Measurements from ENCODE around the gene MRPL48.

Gene MRPL48

DNA sequence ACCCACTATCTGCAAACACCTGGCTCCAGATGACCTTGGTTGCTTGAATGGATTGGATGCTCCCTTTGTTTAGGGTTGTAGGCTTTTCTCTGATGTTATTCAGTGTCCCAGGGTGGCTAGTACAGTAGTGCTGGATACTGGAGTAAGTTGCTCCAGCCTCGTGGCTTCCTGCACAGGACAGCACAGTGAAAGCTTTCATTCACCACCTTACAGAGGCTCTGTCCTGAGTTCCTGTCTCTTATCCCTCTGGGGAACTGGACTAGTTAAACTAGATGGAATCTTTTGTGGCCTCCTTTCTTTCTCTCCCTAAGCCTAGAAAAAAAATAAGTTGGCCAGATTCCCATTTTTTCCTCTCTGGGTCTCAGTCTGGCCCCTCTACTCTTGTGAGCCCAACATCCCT, 42.6 kb downstream of the MRPL48 start:
- Histone ChIP-seq H3K27ac (ENCODE audit: low read depth, low read length) (no peak overlapping the region), H3K4me3 (ENCODE audit: low read depth in 1 of 5, low read length in 5 of 5) (no peak overlapping the region), H3K9me3 (ENCODE audit: control insufficient read depth in 5 of 5, low read length in 5 of 5) (no peaks in the 10 kb centered on the region), H3K27me3 (ENCODE audit: control insufficient read depth in 5 of 5, insufficient read depth in 4 of 5, low read length in 5 of 5) (no peaks in the 10 kb centered on the region), H3K9ac (ENCODE audit: low read length in 5 of 5) (no peak overlapping the region), H3K36me3 (ENCODE audit: control insufficient read depth in 5 of 5, insufficient read depth in 5 of 5, low read length in 5 of 5) (peaks cover 8 to 29% (median 21%) of the 10 kb centered on the region in 5 donors), H3K4me1 (ENCODE audit: control insufficient read depth in 5 of 5, insufficient read depth in 5 of 5, low read length in 5 of 5) (no peaks in the 10 kb centered on the region)

DNA sequence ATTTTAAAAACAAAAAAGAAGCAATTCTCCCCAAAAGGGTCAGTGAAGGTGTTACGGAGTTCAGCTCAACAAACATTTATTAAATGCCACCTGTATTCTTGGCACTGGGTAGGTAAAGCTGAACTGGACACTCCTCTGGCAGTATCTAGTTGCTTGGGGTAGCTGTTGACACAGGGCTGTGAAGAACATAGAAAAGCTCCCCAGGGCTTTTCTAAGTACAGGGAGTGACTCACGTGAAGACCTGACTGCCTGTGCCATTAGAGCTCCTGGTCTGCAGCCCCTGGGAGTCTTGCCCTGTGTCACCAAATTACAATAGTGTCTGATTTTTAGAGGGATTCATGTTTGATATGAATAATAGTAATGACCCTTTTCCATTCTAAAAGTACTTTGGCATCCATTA, 45.4 kb downstream of the MRPL48 start:
- Histone ChIP-seq H3K27ac (ENCODE audit: low read depth, low read length) (no peak overlapping the region), H3K36me3 (ENCODE audit: control insufficient read depth in 5 of 5, insufficient read depth in 5 of 5, low read length in 5 of 5) (peaks cover 3 to 21% (median 12%) of the 10 kb centered on the region in 5 donors), H3K27me3 (ENCODE audit: control insufficient read depth in 5 of 5, insufficient read depth in 4 of 5, low read length in 5 of 5) (no peaks in the 10 kb centered on the region), H3K9me3 (ENCODE audit: control insufficient read depth in 5 of 5, low read length in 5 of 5) (no peaks in the 10 kb centered on the region), H3K4me1 (ENCODE audit: control insufficient read depth in 5 of 5, insufficient read depth in 5 of 5, low read length in 5 of 5) (no peaks in the 10 kb centered on the region), H3K4me3 (ENCODE audit: low read depth in 1 of 5, low read length in 5 of 5) (no peak overlapping the region), H3K9ac (ENCODE audit: low read length in 5 of 5) (no peak overlapping the region)

GRCh38 chr11:73838443-73839122, 50.9 kb downstream of the MRPL48 start:
- Histone ChIP-seq H3K9ac (ENCODE audit: low read length in 5 of 5) (peak overlapping the region in 1 of 5 donors; percentile 30), H3K36me3 (ENCODE audit: control insufficient read depth in 5 of 5, insufficient read depth in 5 of 5, low read length in 5 of 5) (peaks cover 4 to 14% (median 4%) of the 10 kb centered on the region in 5 donors), H3K27me3 (ENCODE audit: control insufficient read depth in 5 of 5, insufficient read depth in 4 of 5, low read length in 5 of 5) (no peaks in the 10 kb centered on the region), H3K4me1 (ENCODE audit: control insufficient read depth in 5 of 5, insufficient read depth in 5 of 5, low read length in 5 of 5) (no peaks in the 10 kb centered on the region), H3K27ac (ENCODE audit: low read depth, low read length) (no peak overlapping the region), H3K9me3 (ENCODE audit: control insufficient read depth in 5 of 5, low read length in 5 of 5) (no peaks in the 10 kb centered on the region), H3K4me3 (ENCODE audit: low read depth in 1 of 5, low read length in 5 of 5) (no peak overlapping the region)

DNA sequence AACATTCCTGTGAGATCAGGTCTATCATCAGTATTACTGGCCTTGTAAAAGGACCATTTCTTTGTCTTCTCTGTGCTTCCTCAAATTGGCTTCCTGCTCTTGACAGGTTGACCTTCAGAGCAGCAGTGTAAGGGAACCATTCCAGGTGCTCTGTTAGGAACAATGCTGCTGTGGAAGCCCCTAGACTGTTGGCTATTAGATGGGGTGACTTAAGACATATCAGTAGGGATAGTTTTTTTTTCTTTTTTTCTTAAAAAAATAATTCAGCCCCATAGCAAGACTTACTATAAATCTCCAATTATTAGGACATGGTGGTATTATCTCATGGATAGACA, 51.4 kb downstream of the MRPL48 start:
- Histone ChIP-seq H3K9ac (ENCODE audit: low read length in 5 of 5) (no peak overlapping the region), H3K9me3 (ENCODE audit: control insufficient read depth in 5 of 5, low read length in 5 of 5) (no peaks in the 10 kb centered on the region), H3K27ac (ENCODE audit: low read depth, low read length) (no peak overlapping the region), H3K27me3 (ENCODE audit: control insufficient read depth in 5 of 5, insufficient read depth in 4 of 5, low read length in 5 of 5) (no peaks in the 10 kb centered on the region), H3K4me1 (ENCODE audit: control insufficient read depth in 5 of 5, insufficient read depth in 5 of 5, low read length in 5 of 5) (no peaks in the 10 kb centered on the region), H3K4me3 (ENCODE audit: low read depth in 1 of 5, low read length in 5 of 5) (no peak overlapping the region), H3K36me3 (ENCODE audit: control insufficient read depth in 5 of 5, insufficient read depth in 5 of 5, low read length in 5 of 5) (peaks cover 4 to 14% (median 8%) of the 10 kb centered on the region in 5 donors)

DNA sequence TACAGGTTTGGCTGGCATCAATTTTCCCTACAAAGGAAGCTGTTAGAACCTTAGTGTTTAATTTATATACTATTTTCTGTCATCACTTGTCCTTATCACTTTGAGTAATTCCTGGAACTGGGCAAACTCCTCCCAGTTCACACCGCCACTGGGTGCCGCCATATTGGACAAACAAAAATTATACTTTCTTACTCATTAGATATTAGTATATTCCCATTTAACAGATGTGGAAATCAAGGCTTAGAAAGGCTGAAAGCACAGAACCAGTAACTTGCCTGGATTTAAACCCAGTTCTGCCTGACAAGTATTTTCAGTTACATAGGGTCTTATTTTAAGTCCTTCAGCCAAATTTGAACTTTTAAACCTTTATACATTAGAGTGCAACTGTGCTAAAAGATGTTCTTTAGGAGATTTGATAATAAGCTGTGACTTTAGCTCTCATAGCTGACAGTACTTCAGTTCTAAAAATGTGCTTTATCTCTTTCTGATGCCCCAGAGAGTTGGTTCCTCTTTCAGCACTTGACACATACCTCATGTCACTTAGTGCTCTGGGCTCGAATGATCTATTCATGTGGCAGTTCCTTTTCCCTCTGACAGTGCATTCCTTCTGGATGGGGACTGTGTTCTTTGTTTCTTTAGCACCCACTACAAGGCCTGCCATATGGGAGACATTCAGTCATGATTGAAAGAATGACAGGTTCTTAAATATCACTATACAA, 63.5 kb downstream of the MRPL48 start:
- no peaks in the 10 kb centered on the region for H3K9me3 ChIP-seq (ENCODE audit: control insufficient read depth in 5 of 5, low read length in 5 of 5)
- peaks cover 0 to 6% (median 3%) of the 10 kb centered on the region in 5 donors for H3K36me3 ChIP-seq (ENCODE audit: control insufficient read depth in 5 of 5, insufficient read depth in 5 of 5, low read length in 5 of 5)
- no peak overlapping the region for H3K27ac ChIP-seq (ENCODE audit: low read depth, low read length)
- H3K4me3 ChIP-seq (ENCODE audit: low read depth in 1 of 5, low read length in 5 of 5): no peak overlapping the region
- H3K27me3 ChIP-seq (ENCODE audit: control insufficient read depth in 5 of 5, insufficient read depth in 4 of 5, low read length in 5 of 5): no peaks in the 10 kb centered on the region
- H3K4me1 ChIP-seq (ENCODE audit: control insufficient read depth in 5 of 5, insufficient read depth in 5 of 5, low read length in 5 of 5): no peaks in the 10 kb centered on the region
- no peak overlapping the region for H3K9ac ChIP-seq (ENCODE audit: low read length in 5 of 5)

DNA sequence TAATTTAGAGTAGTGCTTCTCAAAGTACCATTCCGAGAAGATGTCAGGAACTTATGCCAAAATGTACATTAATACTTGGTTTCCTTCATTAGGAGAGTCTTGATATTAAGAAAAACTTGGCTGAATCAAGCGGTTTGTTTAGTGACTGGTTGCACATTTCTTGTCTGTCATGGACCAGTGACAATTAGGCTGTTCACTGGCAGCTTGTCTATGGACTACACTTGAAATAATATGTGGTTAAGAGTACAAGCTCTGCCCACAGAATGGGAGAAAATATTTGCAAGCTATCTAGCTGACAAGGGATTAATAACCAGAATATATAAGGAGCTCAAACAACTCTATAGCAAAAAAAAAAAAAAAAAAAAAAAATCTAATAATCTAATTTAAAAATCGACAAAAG, 64.4 kb downstream of the MRPL48 start:
- H3K4me3 ChIP-seq (ENCODE audit: low read depth in 1 of 5, low read length in 5 of 5): no peak overlapping the region
- peaks cover 0 to 6% (median 3%) of the 10 kb centered on the region in 5 donors for H3K36me3 ChIP-seq (ENCODE audit: control insufficient read depth in 5 of 5, insufficient read depth in 5 of 5, low read length in 5 of 5)
- H3K4me1 ChIP-seq (ENCODE audit: control insufficient read depth in 5 of 5, insufficient read depth in 5 of 5, low read length in 5 of 5): no peaks in the 10 kb centered on the region
- no peaks in the 10 kb centered on the region for H3K27me3 ChIP-seq (ENCODE audit: control insufficient read depth in 5 of 5, insufficient read depth in 4 of 5, low read length in 5 of 5)
- H3K9ac ChIP-seq (ENCODE audit: low read length in 5 of 5): no peak overlapping the region
- H3K9me3 ChIP-seq (ENCODE audit: control insufficient read depth in 5 of 5, low read length in 5 of 5): no peaks in the 10 kb centered on the region
- no peak overlapping the region for H3K27ac ChIP-seq (ENCODE audit: low read depth, low read length)

DNA sequence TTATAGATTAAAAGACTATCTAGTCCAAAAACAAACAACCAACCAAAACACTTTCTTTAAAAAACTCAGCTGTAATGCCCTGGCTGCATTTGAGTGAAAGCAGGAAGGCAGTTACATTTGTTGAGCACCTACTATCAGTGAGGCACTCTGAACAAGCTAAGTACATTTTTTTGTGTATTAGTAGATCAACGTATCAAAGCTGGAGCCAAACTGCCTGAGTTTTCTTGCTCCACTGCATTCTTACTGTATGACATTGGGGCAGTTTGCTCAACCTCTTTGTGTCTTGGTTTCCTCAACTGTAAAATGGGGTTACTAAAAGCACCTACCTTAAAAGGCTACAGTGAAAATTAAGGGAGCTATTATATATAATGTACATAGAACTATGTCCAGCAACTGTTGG, 67.0 kb downstream of the MRPL48 start:
- no peak overlapping the region for H3K27ac ChIP-seq (ENCODE audit: low read depth, low read length)
- no peaks in the 10 kb centered on the region for H3K4me1 ChIP-seq (ENCODE audit: control insufficient read depth in 5 of 5, insufficient read depth in 5 of 5, low read length in 5 of 5)
- no peak overlapping the region for H3K9ac ChIP-seq (ENCODE audit: low read length in 5 of 5)

DNA sequence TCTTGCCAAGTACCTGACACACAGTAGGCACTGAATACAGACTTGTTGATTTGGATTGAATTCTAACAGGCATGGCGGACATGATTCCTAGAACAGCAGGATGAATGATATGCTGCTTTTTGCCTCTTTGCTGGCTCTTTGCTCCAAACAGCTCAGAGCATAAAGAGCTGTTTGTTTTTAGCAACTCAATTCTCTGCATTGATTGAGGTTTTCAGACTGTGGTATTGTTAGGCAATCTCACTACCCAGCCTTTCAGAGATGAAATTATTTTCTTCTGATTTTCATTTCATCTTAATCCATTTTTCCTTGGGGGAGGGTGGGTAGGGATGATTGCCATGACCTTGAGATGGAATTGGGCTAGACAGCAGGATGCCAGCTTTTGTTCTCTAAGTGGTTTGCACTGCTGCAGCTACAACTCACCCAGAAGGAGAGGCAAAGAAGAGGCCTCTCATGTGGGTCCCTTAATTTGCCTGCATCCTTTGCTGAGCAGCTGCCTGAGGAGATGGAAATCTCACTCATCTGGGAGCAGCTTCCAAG, 68.4 kb downstream of the MRPL48 start:
- Histone ChIP-seq H3K4me3 (ENCODE audit: low read depth in 1 of 5, low read length in 5 of 5) (no peak overlapping the region), H3K9me3 (ENCODE audit: control insufficient read depth in 5 of 5, low read length in 5 of 5) (no peaks in the 10 kb centered on the region), H3K4me1 (ENCODE audit: control insufficient read depth in 5 of 5, insufficient read depth in 5 of 5, low read length in 5 of 5) (no peaks in the 10 kb centered on the region), H3K36me3 (ENCODE audit: control insufficient read depth in 5 of 5, insufficient read depth in 5 of 5, low read length in 5 of 5) (peaks cover 3 to 12% (median 8%) of the 10 kb centered on the region in 5 donors), H3K9ac (ENCODE audit: low read length in 5 of 5) (no peak overlapping the region), H3K27ac (ENCODE audit: low read depth, low read length) (no peak overlapping the region), H3K27me3 (ENCODE audit: control insufficient read depth in 5 of 5, insufficient read depth in 4 of 5, low read length in 5 of 5) (no peaks in the 10 kb centered on the region)

More for the DNA sequence above, 67.0 kb downstream of the MRPL48 start:
- Histone ChIP-seq H3K36me3 (ENCODE audit: control insufficient read depth in 5 of 5, insufficient read depth in 5 of 5, low read length in 5 of 5) (peaks cover 1 to 5% (median 4%) of the 10 kb centered on the region in 5 donors), H3K9me3 (ENCODE audit: control insufficient read depth in 5 of 5, low read length in 5 of 5) (no peaks in the 10 kb centered on the region), H3K4me3 (ENCODE audit: low read depth in 1 of 5, low read length in 5 of 5) (no peak overlapping the region), H3K27me3 (ENCODE audit: control insufficient read depth in 5 of 5, insufficient read depth in 4 of 5, low read length in 5 of 5) (no peaks in the 10 kb centered on the region)

DNA sequence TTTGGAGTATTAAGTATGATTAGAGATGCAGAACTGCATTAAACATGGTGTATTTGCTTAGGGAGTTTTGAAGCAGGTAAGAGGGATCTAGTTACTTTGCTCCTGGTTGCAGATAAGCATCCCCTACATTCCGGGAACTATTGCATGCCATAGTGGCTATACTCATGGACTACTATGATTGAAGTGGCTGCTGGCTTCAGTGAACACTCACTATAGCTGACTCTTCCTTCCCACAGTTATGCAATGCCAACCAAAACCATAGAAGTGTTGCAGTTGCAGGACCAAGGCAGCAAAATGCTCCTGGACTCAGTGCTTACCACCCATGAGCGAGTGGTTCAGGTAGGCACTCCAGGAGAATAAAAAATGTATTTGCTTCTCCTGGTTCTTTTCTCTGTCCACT, 72.0 kb downstream of the MRPL48 start:
- Histone ChIP-seq H3K9ac (ENCODE audit: low read length in 5 of 5) (no peak overlapping the region), H3K4me1 (ENCODE audit: control insufficient read depth in 5 of 5, insufficient read depth in 5 of 5, low read length in 5 of 5) (no peaks in the 10 kb centered on the region), H3K9me3 (ENCODE audit: control insufficient read depth in 5 of 5, low read length in 5 of 5) (no peaks in the 10 kb centered on the region), H3K36me3 (ENCODE audit: control insufficient read depth in 5 of 5, insufficient read depth in 5 of 5, low read length in 5 of 5) (peaks cover 12 to 25% (median 15%) of the 10 kb centered on the region in 5 donors), H3K27me3 (ENCODE audit: control insufficient read depth in 5 of 5, insufficient read depth in 4 of 5, low read length in 5 of 5) (no peaks in the 10 kb centered on the region), H3K27ac (ENCODE audit: low read depth, low read length) (no peak overlapping the region), H3K4me3 (ENCODE audit: low read depth in 1 of 5, low read length in 5 of 5) (no peak overlapping the region)

DNA sequence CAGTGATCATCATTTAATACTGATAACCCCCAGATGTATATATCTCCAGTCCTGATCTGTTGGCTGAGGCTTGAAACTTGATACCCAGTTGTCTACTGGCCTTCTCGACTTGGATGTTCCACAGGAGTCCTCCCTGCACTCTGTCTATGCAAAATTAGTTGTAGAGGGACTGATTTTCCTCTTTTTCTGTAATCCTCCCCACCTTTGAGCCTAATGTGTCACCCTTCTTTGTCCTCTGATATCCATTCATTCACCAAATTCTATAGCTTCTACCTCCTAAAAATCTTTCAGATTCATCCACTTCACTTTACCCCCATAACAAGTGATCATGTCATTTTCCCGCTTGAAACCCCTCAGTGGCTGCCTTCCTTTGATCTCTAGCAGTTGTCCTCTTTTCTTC, 72.5 kb downstream of the MRPL48 start:
- Histone ChIP-seq H3K9me3 (ENCODE audit: control insufficient read depth in 5 of 5, low read length in 5 of 5) (no peaks in the 10 kb centered on the region), H3K27ac (ENCODE audit: low read depth, low read length) (no peak overlapping the region), H3K4me3 (ENCODE audit: low read depth in 1 of 5, low read length in 5 of 5) (no peak overlapping the region), H3K9ac (ENCODE audit: low read length in 5 of 5) (no peak overlapping the region), H3K27me3 (ENCODE audit: control insufficient read depth in 5 of 5, insufficient read depth in 4 of 5, low read length in 5 of 5) (no peaks in the 10 kb centered on the region), H3K36me3 (ENCODE audit: control insufficient read depth in 5 of 5, insufficient read depth in 5 of 5, low read length in 5 of 5) (peaks cover 12 to 22% (median 14%) of the 10 kb centered on the region in 5 donors), H3K4me1 (ENCODE audit: control insufficient read depth in 5 of 5, insufficient read depth in 5 of 5, low read length in 5 of 5) (no peaks in the 10 kb centered on the region)

All from subcutaneous abdominal adipose tissue (tissue), 5 donors.